Sigmoid colon (tissue), 3 donors: ENCODE data around the gene TM2D3.

Experiments used
- POLR2A ChIP-seq, 2 donors: fragments of 450-650 bp; IDR thresholded peaks; one replicate each; pipeline ENCODE4 v1.6.1; 2016; ENCODE audit warnings: antibody characterized with exemption in 2 of 2, mild to moderate bottlenecking in 2 of 2, moderate library complexity in 2 of 2
- TF ChIP-seq, protein P1 (sequence below), 4 experiments: fragments of 450-650 bp in 3 of 4; fragments of 200-600 bp in 1 of 4; IDR thresholded peaks; one replicate each; pipeline ENCODE4 v1.5.1; 2016 to 2019; ENCODE audit warnings: antibody characterized with exemption in 4 of 4, mild to moderate bottlenecking in 3 of 4, moderate library complexity in 2 of 4

- TF ChIP-seq, protein P1, sequence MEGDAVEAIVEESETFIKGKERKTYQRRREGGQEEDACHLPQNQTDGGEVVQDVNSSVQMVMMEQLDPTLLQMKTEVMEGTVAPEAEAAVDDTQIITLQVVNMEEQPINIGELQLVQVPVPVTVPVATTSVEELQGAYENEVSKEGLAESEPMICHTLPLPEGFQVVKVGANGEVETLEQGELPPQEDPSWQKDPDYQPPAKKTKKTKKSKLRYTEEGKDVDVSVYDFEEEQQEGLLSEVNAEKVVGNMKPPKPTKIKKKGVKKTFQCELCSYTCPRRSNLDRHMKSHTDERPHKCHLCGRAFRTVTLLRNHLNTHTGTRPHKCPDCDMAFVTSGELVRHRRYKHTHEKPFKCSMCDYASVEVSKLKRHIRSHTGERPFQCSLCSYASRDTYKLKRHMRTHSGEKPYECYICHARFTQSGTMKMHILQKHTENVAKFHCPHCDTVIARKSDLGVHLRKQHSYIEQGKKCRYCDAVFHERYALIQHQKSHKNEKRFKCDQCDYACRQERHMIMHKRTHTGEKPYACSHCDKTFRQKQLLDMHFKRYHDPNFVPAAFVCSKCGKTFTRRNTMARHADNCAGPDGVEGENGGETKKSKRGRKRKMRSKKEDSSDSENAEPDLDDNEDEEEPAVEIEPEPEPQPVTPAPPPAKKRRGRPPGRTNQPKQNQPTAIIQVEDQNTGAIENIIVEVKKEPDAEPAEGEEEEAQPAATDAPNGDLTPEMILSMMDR (IDR thresholded peaks at IDR 0.05) = no peak
- TF ChIP-seq POLR2A (IDR thresholded peaks at IDR 0.05) = no peak
Observed at GRCh38 chr15:101623367-101624304, 28.5 kb downstream of the TM2D3 start.
